Vagina (tissue), 2 donors: ENCODE measurements around the gene GRIK4.

Source experiments
- CTCF ChIP-seq, 3 experiments: fragments of 450-650 bp in 2 of 3; fragments of 200-600 bp in 1 of 3; sonication (generic) in 1 of 3; IDR thresholded peaks; one replicate each; pipeline ENCODE4 v1.5.1; 2017 to 2019; ENCODE audit warnings: antibody characterized with exemption in 3 of 3, mild to moderate bottlenecking in 2 of 3, moderate library complexity in 2 of 3
- POLR2A ChIP-seq, 2 donors: fragments of 450-650 bp; IDR thresholded peaks; one replicate each; pipeline ENCODE4 v1.6.1; 2017; ENCODE audit warnings: antibody characterized with exemption in 2 of 2, mild to moderate bottlenecking in 2 of 2, moderate library complexity in 2 of 2

GRCh38 chr11:120774591-120775386 is 263.2 kb downstream of the GRIK4 start:
- TF ChIP-seq CTCF (IDR thresholded peaks at IDR 0.05): no peak
- TF ChIP-seq POLR2A (IDR thresholded peaks at IDR 0.05): no peak
